IMR-90 (cell line): Measurements from ENCODE around the gene SLC29A3. TPM values are rescaled to one million over a fixed set of nuclear protein-coding genes. Genes with fewer than 3 reads are reported as not detected.

Experiments
- ATAC-seq: fragments of 200-7000 bp; cut with Tn5 transposase; 2 replicates; pipeline ENCODE4 v1.9.1; 2020; ENCODE audit warnings: low read depth, mild to moderate bottlenecking, moderate library complexity
- BruUV-seq: library from RNA; stranded (reverse); fragments of 400-500 nt; replicated peaks from 2 replicates; lab custom pipeline; 2021; lab: Mats Ljungman, UMichigan
- CTCF ChIA-PET: fragments of 300-600 bp; formaldehyde crosslinking; extraction: SDS; loops from one replicate; lab custom pipeline; 2021; ENCODE audit warnings: antibody characterized with exemption; lab: Yijun Ruan, JAX
- POLR2A ChIA-PET: fragments of 300-600 bp; sonication (Branson Sonifier 250); formaldehyde crosslinking; loops from one replicate; lab custom pipeline; 2022; ENCODE audit warnings: antibody characterized with exemption; ENCODE audit not compliant: unreplicated experiment; lab: Charles Lee
- DNase-seq: peaks from one replicate; pipeline ENCODE4 v3.0.0; 2013
- H2AFZ ChIP-seq: replicated peaks from 2 replicates; pipeline ENCODE3; 2013; ENCODE audit warnings: low read length, mild to moderate bottlenecking; ENCODE audit not compliant: poor library complexity
- H2AK5ac ChIP-seq: 2 replicates; pipeline ENCODE4 v1.6.1; 2013; ENCODE audit warnings: low read depth, low read length, inconsistent platforms
- H2AK9ac ChIP-seq: replicated peaks from 2 replicates; pipeline ENCODE3; 2013; ENCODE audit warnings: mild to moderate bottlenecking, low read depth, low read length, moderate library complexity; ENCODE audit not compliant: poor library complexity
- H2BK120ac ChIP-seq: 2 replicates; pipeline ENCODE4 v1.6.1; 2013; ENCODE audit warnings: low read depth, low read length, inconsistent platforms
- H2BK15ac ChIP-seq: 3 replicates; pipeline ENCODE4 v1.6.1; 2013; ENCODE audit warnings: low read depth, low read length, inconsistent platforms
- H2BK20ac ChIP-seq: 2 replicates; pipeline ENCODE4 v1.6.1; 2013; ENCODE audit warnings: low read depth, mild to moderate bottlenecking, inconsistent platforms, low read length, moderate library complexity
- H2BK5ac ChIP-seq: 2 replicates; pipeline ENCODE4 v1.6.1; 2013; ENCODE audit warnings: mild to moderate bottlenecking, low read depth, low read length, inconsistent platforms; ENCODE audit not compliant: poor library complexity, severe bottlenecking
- H3K14ac ChIP-seq: replicated peaks from 2 replicates; pipeline ENCODE4 v1.6.1; 2013; ENCODE audit warnings: low read depth, low read length, inconsistent platforms
- H3K18ac ChIP-seq: 2 replicates; pipeline ENCODE4 v1.6.1; 2013; ENCODE audit warnings: low read depth, low read length, control low read depth
- H3K23ac ChIP-seq: 2 replicates; pipeline ENCODE4 v1.6.1; 2013; ENCODE audit warnings: low read depth, low read length, inconsistent platforms
- H3K27ac ChIP-seq: 2 replicates; pipeline ENCODE4 v1.5.1; 2013; ENCODE audit warnings: mild to moderate bottlenecking, control low read depth, low read length; ENCODE audit not compliant: insufficient read depth
- H3K27me3 ChIP-seq: 2 replicates; pipeline ENCODE4 v1.6.1; 2013; ENCODE audit warnings: low read length; ENCODE audit not compliant: control insufficient read depth, insufficient read depth
- H3K36me3 ChIP-seq: 2 replicates; pipeline ENCODE4 v1.6.1; 2013; ENCODE audit warnings: low read length, mixed read lengths; ENCODE audit not compliant: control insufficient read depth, insufficient read depth
- H3K4ac ChIP-seq: 2 replicates; pipeline ENCODE4 v1.6.1; 2013; ENCODE audit warnings: low read depth, low read length, inconsistent platforms
- H3K4me1 ChIP-seq: 2 replicates; pipeline ENCODE4 v1.6.1; 2013; ENCODE audit warnings: low read length, mixed read lengths; ENCODE audit not compliant: control insufficient read depth, insufficient read depth
- H3K4me2 ChIP-seq: 2 replicates; pipeline ENCODE4 v1.6.1; 2013; ENCODE audit warnings: low read depth, mild to moderate bottlenecking, control low read depth, low read length, moderate library complexity
- H3K4me3 ChIP-seq: 2 replicates; pipeline ENCODE4 v1.5.1; 2013; ENCODE audit warnings: low read depth, mild to moderate bottlenecking, control low read depth, low read length, moderate library complexity; ENCODE audit not compliant: insufficient read depth
- H3K56ac ChIP-seq: 2 replicates; pipeline ENCODE4 v1.6.1; 2013; ENCODE audit warnings: low read length, inconsistent platforms; ENCODE audit not compliant: insufficient read depth; ENCODE audit errors: extremely low read depth
- H3K79me1 ChIP-seq, 2 experiments: 2 replicates each; pipeline ENCODE4 v1.6.1; 2013; ENCODE audit warnings: low read length in 2 of 2, inconsistent platforms in 1 of 2, low read depth in 1 of 2
- H3K9ac ChIP-seq: 2 replicates; pipeline ENCODE4 v1.6.1; 2013; ENCODE audit warnings: low read depth, low read length, control low read depth
- H3K9me1 ChIP-seq: 2 replicates; pipeline ENCODE4 v1.6.1; 2013; ENCODE audit warnings: low read length, inconsistent platforms; ENCODE audit not compliant: insufficient read depth
- H3K9me3 ChIP-seq: 2 replicates; pipeline ENCODE4 v1.6.1; 2013; ENCODE audit warnings: low read length; ENCODE audit not compliant: control insufficient read depth, insufficient read depth
- H4K20me1 ChIP-seq: 2 replicates; pipeline ENCODE4 v1.6.1; 2013; ENCODE audit warnings: low read length, inconsistent platforms; ENCODE audit not compliant: insufficient read depth
- H4K5ac ChIP-seq: 2 replicates; pipeline ENCODE4 v1.6.1; 2013; ENCODE audit warnings: mild to moderate bottlenecking, low read depth, low read length, control low read depth
- H4K8ac ChIP-seq, 2 experiments: 2 replicates each; pipeline ENCODE4 v1.6.1; 2013; ENCODE audit warnings: low read depth in 2 of 2, low read length in 2 of 2, control low read depth in 1 of 2, inconsistent platforms in 1 of 2
- H4K91ac ChIP-seq: 2 replicates; pipeline ENCODE4 v1.6.1; 2013; ENCODE audit warnings: low read depth, low read length, inconsistent platforms; ENCODE audit not compliant: insufficient read depth
- BHLHE40 ChIP-seq: fragments of 150-350 bp; IDR thresholded peaks from 2 replicates; pipeline ENCODE4 v1.6.1; 2016; ENCODE audit warnings: mild to moderate bottlenecking, low read depth, low read length
- CEBPB ChIP-seq: IDR thresholded peaks from 2 replicates; pipeline ENCODE4 v1.6.1; 2012; ENCODE audit warnings: low read depth, low read length, improper control_type of control experiment
- CHD1 ChIP-seq: IDR thresholded peaks from 2 replicates; pipeline ENCODE4 v1.6.1; 2012; ENCODE audit warnings: low read depth, low read length, improper control_type of control experiment
- FOS ChIP-seq: fragments of 150-350 bp; IDR thresholded peaks from 2 replicates; pipeline ENCODE4 v1.6.1; 2016; ENCODE audit warnings: low read depth, low read length
- MAFK ChIP-seq: IDR thresholded peaks from 2 replicates; pipeline ENCODE4 v1.6.1; 2012; ENCODE audit warnings: low read depth, low read length, improper control_type of control experiment
- MAZ ChIP-seq: IDR thresholded peaks from 2 replicates; pipeline ENCODE4 v1.6.1; 2012; ENCODE audit warnings: low read depth, mild to moderate bottlenecking, low read length, improper control_type of control experiment, moderate library complexity, borderline replicate concordance
- MXI1 ChIP-seq: IDR thresholded peaks from 2 replicates; pipeline ENCODE4 v1.6.1; 2012; ENCODE audit warnings: low read depth, mild to moderate bottlenecking, low read length, moderate library complexity, borderline replicate concordance
- NFE2L2 ChIP-seq: fragments of 150-350 bp; IDR thresholded peaks from 2 replicates; pipeline ENCODE4 v1.6.1; 2016; ENCODE audit warnings: low read depth, mild to moderate bottlenecking, low read length
- POLR2A ChIP-seq: IDR thresholded peaks from 2 replicates; pipeline ENCODE4 v1.6.1; 2012; ENCODE audit warnings: mild to moderate bottlenecking, low read depth, low read length
- RAD21 ChIP-seq: IDR thresholded peaks from 2 replicates; pipeline ENCODE4 v1.6.1; 2012; ENCODE audit warnings: low read length, improper control_type of control experiment
- RFX5 ChIP-seq: IDR thresholded peaks from 2 replicates; pipeline ENCODE4 v1.8.0; 2012; ENCODE audit warnings: low read depth, mild to moderate bottlenecking, low read length, moderate library complexity
- SMC3 ChIP-seq: fragments of 150-350 bp; IDR thresholded peaks from 2 replicates; pipeline ENCODE4 v1.6.1; 2016; ENCODE audit warnings: low read depth, mild to moderate bottlenecking, antibody characterized with exemption, low read length, moderate library complexity
- USF2 ChIP-seq: fragments of 150-350 bp; IDR thresholded peaks from 2 replicates; pipeline ENCODE4 v1.6.1; 2017; ENCODE audit warnings: mild to moderate bottlenecking, antibody characterized with exemption, low read length, low read depth
- WGBS, 2 experiments: methylation state at CpG; one replicate each; pipeline versions ENCODE4 v1.1.5 to v1.1.7; 2013; ENCODE audit warnings: missing lambda C conversion rate in 2 of 2; ENCODE audit not compliant: insufficient read length in 1 of 2; ENCODE audit errors: extremely low coverage in 2 of 2; 5-methylcytosine and 5-hydroxymethylcytosine counted together
- dilution Hi-C: fragments of 300-500 bp; cut with HindIII; formaldehyde crosslinking; loops from one replicate; pipeline ENCODE4 v1.14.3; 2018; ENCODE audit warnings: low sequenced_read_pairs; ENCODE audit not compliant: unreplicated experiment
- in situ Hi-C: fragments of 300-500 bp; cut with MboI; formaldehyde crosslinking; loops from 3 replicates; pipeline ENCODE4 v1.14.3; 2019; ENCODE audit warnings: low sequenced_read_pairs, inconsistent platforms, mixed read lengths
- intact Hi-C: fragments of 100-400 bp; cut with micrococcal nuclease; formaldehyde crosslinking; loops from 2 replicates; pipeline ENCODE4 v1.10.0; 2022
- polyA plus RNA-seq, 3 experiments: library from polyadenylated mRNA; depleted of rRNA; stranded (reverse); fragments of >200 nt; gene quantifications; 2 replicates each; pipeline ENCODE4 v1.2.3, GENCODE V29; 2012; ENCODE audit warnings: low replicate concordance in 1 of 3
- total RNA-seq: library from RNA; depleted of rRNA; stranded (reverse); fragments of >200 nt; gene quantifications from 2 replicates; pipeline ENCODE4 v1.2.3, GENCODE V29; 2012
- TF ChIP-seq, protein P1 (sequence below): fragments of 150-350 bp; IDR thresholded peaks from 2 replicates; pipeline ENCODE4 v1.6.1; 2016; ENCODE audit warnings: low read depth, mild to moderate bottlenecking, low read length, moderate library complexity, borderline replicate concordance
- TF ChIP-seq, protein P2 (sequence below): conservative IDR thresholded peaks from 2 replicates; pipeline ENCODE4 v1.5.1; 2012; ENCODE audit warnings: mild to moderate bottlenecking, low read depth, low read length, improper control_type of control experiment

The SLC29A3 gene
- total and polyA plus RNA-seq, 2 of the 4 experiments (the other 2 are of a cell fraction) = 0.72 to 3.0 TPM

DNA sequence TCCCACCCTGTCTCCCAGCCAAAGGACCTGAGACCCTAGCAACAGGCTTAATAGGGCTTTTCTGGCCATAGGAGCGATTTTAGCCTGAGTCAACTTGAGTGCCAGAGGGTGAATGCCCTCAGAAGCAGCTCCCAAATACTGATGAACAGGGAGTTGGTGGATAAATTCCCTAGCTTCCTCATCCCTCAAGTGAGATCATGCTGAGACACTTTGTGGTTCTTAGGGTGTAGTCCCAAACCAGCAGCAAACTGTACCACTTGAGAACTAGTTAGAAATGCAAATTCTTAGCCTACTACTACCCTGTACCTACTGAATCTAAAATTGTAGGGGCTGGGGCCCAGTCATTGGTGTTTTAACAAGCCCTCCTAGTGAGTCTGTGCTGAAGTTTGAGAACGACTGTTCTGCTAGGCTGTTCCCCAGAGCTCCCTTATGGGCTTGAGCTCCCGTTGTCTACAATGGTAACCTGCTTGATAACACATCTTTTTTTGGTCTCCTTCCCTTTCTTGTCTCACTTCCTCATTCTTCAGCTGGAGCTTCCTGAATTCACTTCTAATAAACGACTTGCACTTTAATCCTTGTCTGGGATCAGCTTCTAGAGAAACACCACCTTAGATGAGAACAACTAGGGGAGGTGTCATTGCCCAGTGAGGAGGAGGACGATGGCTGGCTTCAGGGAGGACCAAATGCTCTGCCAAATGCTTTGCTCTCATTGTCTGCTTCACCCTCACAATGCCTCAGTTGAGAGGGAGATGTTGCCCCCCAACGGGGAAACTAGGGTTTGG lies 59.5 kb downstream of the SLC29A3 start:
- Histone ChIP-seq H3K18ac (no peak overlapping the region), H3K14ac (no peak overlapping the region), H2AK9ac (no peak overlapping the region), H3K9me1 (no peaks in the 10 kb centered on the region), H3K4me2 (no peak overlapping the region), H3K79me1 (no peaks in the 10 kb centered on the region), H3K9ac (no peak overlapping the region), H2BK5ac (no peak overlapping the region), H3K56ac (no peak overlapping the region), H2AFZ (peak overlapping the region; percentile 23), H2BK20ac (no peak overlapping the region), H4K8ac (no peak overlapping the region), H4K5ac (no peak overlapping the region), H3K23ac (no peak overlapping the region), H3K4me3 (no peak overlapping the region), H3K4ac (no peak overlapping the region), H2BK15ac (no peak overlapping the region), H3K36me3 (no peaks in the 10 kb centered on the region), H4K91ac (no peak overlapping the region), H2AK5ac (no peak overlapping the region), H3K27me3 (peaks cover 30% of the 10 kb centered on the region), H3K4me1 (no peaks in the 10 kb centered on the region), H2BK120ac (no peak overlapping the region), H3K9me3 (no peaks in the 10 kb centered on the region), H4K20me1 (no peaks in the 10 kb centered on the region), H3K27ac (no peak overlapping the region)
- no peak for ATAC-seq
- intact Hi-C loops = loop anchor here (5.0 kb wide), 1 partner anchor 61 kb away; the partner anchor contains the start of gene SLC29A3
- ChIA-PET CTCF (interaction anchor here (0.6 kb wide), 1 partner anchor 273 kb away, joined by 4 read pairs; no protein-coding TSS in a partner anchor), POLR2A (no interaction called here)
- in situ Hi-C loops = no loop called here
- 75% methylated on average over 2 of the region's 6 CpGs; no CpG with 5 or more reads in 1 of the 2 experiments for WGBS, 2 experiments
- dilution Hi-C loops = no loop called here
- no peak for DNase-seq
- no TSS peak for BruUV-seq
- TF ChIP-seq, protein P1, sequence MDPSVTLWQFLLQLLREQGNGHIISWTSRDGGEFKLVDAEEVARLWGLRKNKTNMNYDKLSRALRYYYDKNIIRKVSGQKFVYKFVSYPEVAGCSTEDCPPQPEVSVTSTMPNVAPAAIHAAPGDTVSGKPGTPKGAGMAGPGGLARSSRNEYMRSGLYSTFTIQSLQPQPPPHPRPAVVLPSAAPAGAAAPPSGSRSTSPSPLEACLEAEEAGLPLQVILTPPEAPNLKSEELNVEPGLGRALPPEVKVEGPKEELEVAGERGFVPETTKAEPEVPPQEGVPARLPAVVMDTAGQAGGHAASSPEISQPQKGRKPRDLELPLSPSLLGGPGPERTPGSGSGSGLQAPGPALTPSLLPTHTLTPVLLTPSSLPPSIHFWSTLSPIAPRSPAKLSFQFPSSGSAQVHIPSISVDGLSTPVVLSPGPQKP = no peak
- TF ChIP-seq SMC3 (no peak), MAFK (no peak), NFE2L2 (no peak), USF2 (no peak), RFX5 (no peak), MAZ (no peak), CHD1 (no peak), FOS (no peak), RAD21 (no peak), POLR2A (no peak), CEBPB (no peak), MXI1 (no peak), BHLHE40 (no peak)
- TF ChIP-seq, protein P2, sequence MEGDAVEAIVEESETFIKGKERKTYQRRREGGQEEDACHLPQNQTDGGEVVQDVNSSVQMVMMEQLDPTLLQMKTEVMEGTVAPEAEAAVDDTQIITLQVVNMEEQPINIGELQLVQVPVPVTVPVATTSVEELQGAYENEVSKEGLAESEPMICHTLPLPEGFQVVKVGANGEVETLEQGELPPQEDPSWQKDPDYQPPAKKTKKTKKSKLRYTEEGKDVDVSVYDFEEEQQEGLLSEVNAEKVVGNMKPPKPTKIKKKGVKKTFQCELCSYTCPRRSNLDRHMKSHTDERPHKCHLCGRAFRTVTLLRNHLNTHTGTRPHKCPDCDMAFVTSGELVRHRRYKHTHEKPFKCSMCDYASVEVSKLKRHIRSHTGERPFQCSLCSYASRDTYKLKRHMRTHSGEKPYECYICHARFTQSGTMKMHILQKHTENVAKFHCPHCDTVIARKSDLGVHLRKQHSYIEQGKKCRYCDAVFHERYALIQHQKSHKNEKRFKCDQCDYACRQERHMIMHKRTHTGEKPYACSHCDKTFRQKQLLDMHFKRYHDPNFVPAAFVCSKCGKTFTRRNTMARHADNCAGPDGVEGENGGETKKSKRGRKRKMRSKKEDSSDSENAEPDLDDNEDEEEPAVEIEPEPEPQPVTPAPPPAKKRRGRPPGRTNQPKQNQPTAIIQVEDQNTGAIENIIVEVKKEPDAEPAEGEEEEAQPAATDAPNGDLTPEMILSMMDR = no peak
